Panc1 (cell line): ENCODE data around the gene CASP12. TPM values are rescaled to one million over a fixed set of nuclear protein-coding genes. Genes with fewer than 3 reads are reported as not detected.

ENCODE experiments used
- ATAC-seq: fragments of 200-7000 bp; cut with Tn5 transposase; 2 replicates; pipeline ENCODE4 v1.9.1; 2020; ENCODE audit warnings: mild to moderate bottlenecking, moderate library complexity
- BruUV-seq: library from RNA; stranded (reverse); fragments of 400-500 nt; replicated peaks from 2 replicates; lab custom pipeline; 2021; lab: Mats Ljungman, UMichigan
- CTCF ChIA-PET: fragments of 300-600 bp; sonication (Branson Sonifier 250); formaldehyde crosslinking; loops from one replicate; lab custom pipeline; 2022; ENCODE audit warnings: antibody characterized with exemption; lab: Charles Lee
- POLR2A ChIA-PET: fragments of 300-600 bp; sonication (Branson Sonifier 250); formaldehyde crosslinking; loops from one replicate; lab custom pipeline; 2022; ENCODE audit warnings: antibody characterized with exemption; lab: Charles Lee
- DNase-seq: peaks from one replicate; pipeline ENCODE4 v3.0.0-alpha.2; 2010; ENCODE audit warnings: low read depth, low spot score
- H3K27ac ChIP-seq: 2 replicates; pipeline ENCODE4 v1.5.1; 2011; ENCODE audit warnings: mild to moderate bottlenecking, low read length, inconsistent platforms
- H3K27me3 ChIP-seq: fragments of 200-500 bp; sonication (Bioruptor generic); 2 replicates; pipeline ENCODE4 v1.6.0; 2014; ENCODE audit warnings: low read length, inconsistent platforms; ENCODE audit not compliant: control insufficient read depth, insufficient read depth
- H3K36me3 ChIP-seq: fragments of 200-500 bp; sonication (Bioruptor generic); 2 replicates; pipeline ENCODE4 v1.5.1; 2014; ENCODE audit warnings: inconsistent platforms, mild to moderate bottlenecking, low read length, moderate library complexity; ENCODE audit not compliant: control insufficient read depth, insufficient read depth
- H3K4me1 ChIP-seq: 2 replicates; pipeline ENCODE4 v1.5.1; 2011; ENCODE audit warnings: inconsistent platforms, mild to moderate bottlenecking, low read length, moderate library complexity; ENCODE audit not compliant: control insufficient read depth, insufficient read depth
- H3K4me3 ChIP-seq, 2 experiments: 2 replicates each; pipeline ENCODE4 v1.5.1; 2011 to 2012; ENCODE audit warnings: low read depth in 2 of 2, low read length in 2 of 2, mild to moderate bottlenecking in 2 of 2, inconsistent platforms in 1 of 2, moderate library complexity in 1 of 2
- H3K9me3 ChIP-seq: fragments of 200-500 bp; sonication (Bioruptor generic); 2 replicates; pipeline ENCODE4 v1.5.1; 2014; ENCODE audit warnings: low read depth, mild to moderate bottlenecking, inconsistent platforms, low read length, moderate library complexity; ENCODE audit not compliant: control insufficient read depth, insufficient read depth
- POLR2AphosphoS5 ChIP-seq: IDR thresholded peaks from 2 replicates; pipeline ENCODE4 v1.6.1; 2012; ENCODE audit warnings: mild to moderate bottlenecking, low read depth, low read length, moderate library complexity
- SIN3A ChIP-seq: IDR thresholded peaks from 2 replicates; pipeline ENCODE4 v1.6.1; 2012; ENCODE audit warnings: low read depth, mild to moderate bottlenecking, low read length, moderate library complexity, borderline replicate concordance; ENCODE audit not compliant: insufficient read depth
- TCF7L2 ChIP-seq: IDR thresholded peaks from 2 replicates; pipeline ENCODE4 v1.6.1; 2011; ENCODE audit warnings: mild to moderate bottlenecking, low read depth, low read length, inconsistent platforms
- in situ Hi-C: cut with HindIII; loops from 2 replicates; pipeline ENCODE4 v1.10.0; 2016; ENCODE audit warnings: low sequenced_read_pairs, low pct_unique_long_range_greater_than_20kb
- intact Hi-C: fragments of 100-400 bp; cut with micrococcal nuclease; formaldehyde crosslinking; loops from one replicate; pipeline ENCODE4 v1.10.0; 2022; ENCODE audit not compliant: unreplicated experiment
- total RNA-seq: library from RNA; stranded (reverse); gene quantifications from one replicate; pipeline ENCODE4 v1.2.1, GENCODE V29; 2021; ENCODE audit not compliant: unreplicated experiment
- TF ChIP-seq, protein P1 (sequence below): fragments of 450-650 bp; IDR thresholded peaks from 2 replicates; pipeline ENCODE4 v1.5.1; 2017; ENCODE audit warnings: mild to moderate bottlenecking
- TF ChIP-seq, protein P2 (sequence below), 2 experiments: IDR thresholded peaks; 2 replicates each; pipeline ENCODE4 v1.6.1; 2011 to 2012; ENCODE audit warnings: low read depth in 2 of 2, control low read depth in 1 of 2, low read length in 1 of 2, mild to moderate bottlenecking in 1 of 2, moderate library complexity in 1 of 2; ENCODE audit not compliant: insufficient read depth in 1 of 2

Gene CASP12
- total RNA-seq, 1 experiment from 2014 or later, result not detected

DNA sequence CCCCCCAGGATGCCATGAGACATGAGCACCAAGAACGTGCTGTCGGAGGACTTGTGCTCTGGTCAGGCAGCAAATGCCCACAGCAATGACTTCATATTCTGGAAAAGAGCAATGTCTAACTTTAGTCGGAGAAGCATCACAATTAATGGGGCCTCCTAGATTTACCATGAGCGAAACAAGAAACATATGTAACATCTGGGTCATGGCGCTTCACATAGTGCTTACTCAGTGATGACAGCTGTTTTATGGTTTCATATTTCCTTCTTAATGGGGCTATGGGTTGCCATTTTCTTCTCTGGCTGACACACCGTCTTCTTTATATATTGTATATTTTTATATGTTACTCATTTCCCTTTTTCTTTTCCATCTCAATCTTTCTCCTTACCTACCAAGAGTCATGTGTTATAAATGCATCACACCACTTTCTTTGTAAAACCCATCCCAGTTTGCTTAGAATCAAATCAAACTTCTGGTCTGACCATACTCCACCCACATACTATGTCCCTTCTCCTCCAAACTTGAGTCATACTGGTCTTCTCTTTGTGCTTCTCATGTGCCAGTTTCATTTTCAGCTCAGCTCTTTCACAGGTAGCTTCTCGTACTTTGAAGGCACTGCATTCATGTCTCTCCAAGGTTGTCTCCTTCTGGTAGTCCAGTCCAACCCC is 9.4 kb upstream of the CASP12 start:
- Histone ChIP-seq H3K27me3 (no peaks in the 10 kb centered on the region), H3K4me1 (no peaks in the 10 kb centered on the region), H3K36me3 (no peaks in the 10 kb centered on the region), H3K9me3 (no peaks in the 10 kb centered on the region), H3K4me3 (no peak overlapping the region), H3K27ac (no peak overlapping the region)
- ATAC-seq (no peak), DNase-seq (no peak)
- in situ Hi-C loops, result no loop called here
- no TSS peak for BruUV-seq
- CTCF ChIA-PET, result no interaction called here
- POLR2A ChIA-PET, result interaction anchor here (0.7 kb wide), 1 partner anchor 139 kb away, joined by 3 read pairs; no protein-coding TSS in a partner anchor
- intact Hi-C loops, result no loop called here
- TF ChIP-seq, protein P1, sequence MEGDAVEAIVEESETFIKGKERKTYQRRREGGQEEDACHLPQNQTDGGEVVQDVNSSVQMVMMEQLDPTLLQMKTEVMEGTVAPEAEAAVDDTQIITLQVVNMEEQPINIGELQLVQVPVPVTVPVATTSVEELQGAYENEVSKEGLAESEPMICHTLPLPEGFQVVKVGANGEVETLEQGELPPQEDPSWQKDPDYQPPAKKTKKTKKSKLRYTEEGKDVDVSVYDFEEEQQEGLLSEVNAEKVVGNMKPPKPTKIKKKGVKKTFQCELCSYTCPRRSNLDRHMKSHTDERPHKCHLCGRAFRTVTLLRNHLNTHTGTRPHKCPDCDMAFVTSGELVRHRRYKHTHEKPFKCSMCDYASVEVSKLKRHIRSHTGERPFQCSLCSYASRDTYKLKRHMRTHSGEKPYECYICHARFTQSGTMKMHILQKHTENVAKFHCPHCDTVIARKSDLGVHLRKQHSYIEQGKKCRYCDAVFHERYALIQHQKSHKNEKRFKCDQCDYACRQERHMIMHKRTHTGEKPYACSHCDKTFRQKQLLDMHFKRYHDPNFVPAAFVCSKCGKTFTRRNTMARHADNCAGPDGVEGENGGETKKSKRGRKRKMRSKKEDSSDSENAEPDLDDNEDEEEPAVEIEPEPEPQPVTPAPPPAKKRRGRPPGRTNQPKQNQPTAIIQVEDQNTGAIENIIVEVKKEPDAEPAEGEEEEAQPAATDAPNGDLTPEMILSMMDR, result no peak
- TF ChIP-seq TCF7L2 (no peak), SIN3A (no peak), POLR2AphosphoS5 (no peak)
- TF ChIP-seq, protein P2, sequence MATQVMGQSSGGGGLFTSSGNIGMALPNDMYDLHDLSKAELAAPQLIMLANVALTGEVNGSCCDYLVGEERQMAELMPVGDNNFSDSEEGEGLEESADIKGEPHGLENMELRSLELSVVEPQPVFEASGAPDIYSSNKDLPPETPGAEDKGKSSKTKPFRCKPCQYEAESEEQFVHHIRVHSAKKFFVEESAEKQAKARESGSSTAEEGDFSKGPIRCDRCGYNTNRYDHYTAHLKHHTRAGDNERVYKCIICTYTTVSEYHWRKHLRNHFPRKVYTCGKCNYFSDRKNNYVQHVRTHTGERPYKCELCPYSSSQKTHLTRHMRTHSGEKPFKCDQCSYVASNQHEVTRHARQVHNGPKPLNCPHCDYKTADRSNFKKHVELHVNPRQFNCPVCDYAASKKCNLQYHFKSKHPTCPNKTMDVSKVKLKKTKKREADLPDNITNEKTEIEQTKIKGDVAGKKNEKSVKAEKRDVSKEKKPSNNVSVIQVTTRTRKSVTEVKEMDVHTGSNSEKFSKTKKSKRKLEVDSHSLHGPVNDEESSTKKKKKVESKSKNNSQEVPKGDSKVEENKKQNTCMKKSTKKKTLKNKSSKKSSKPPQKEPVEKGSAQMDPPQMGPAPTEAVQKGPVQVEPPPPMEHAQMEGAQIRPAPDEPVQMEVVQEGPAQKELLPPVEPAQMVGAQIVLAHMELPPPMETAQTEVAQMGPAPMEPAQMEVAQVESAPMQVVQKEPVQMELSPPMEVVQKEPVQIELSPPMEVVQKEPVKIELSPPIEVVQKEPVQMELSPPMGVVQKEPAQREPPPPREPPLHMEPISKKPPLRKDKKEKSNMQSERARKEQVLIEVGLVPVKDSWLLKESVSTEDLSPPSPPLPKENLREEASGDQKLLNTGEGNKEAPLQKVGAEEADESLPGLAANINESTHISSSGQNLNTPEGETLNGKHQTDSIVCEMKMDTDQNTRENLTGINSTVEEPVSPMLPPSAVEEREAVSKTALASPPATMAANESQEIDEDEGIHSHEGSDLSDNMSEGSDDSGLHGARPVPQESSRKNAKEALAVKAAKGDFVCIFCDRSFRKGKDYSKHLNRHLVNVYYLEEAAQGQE (IDR thresholded peaks at IDR 0.05; ENCODE audit: insufficient read depth in 1 of 2, low read depth in 2 of 2, low read length in 1 of 2), result no peak

DNA sequence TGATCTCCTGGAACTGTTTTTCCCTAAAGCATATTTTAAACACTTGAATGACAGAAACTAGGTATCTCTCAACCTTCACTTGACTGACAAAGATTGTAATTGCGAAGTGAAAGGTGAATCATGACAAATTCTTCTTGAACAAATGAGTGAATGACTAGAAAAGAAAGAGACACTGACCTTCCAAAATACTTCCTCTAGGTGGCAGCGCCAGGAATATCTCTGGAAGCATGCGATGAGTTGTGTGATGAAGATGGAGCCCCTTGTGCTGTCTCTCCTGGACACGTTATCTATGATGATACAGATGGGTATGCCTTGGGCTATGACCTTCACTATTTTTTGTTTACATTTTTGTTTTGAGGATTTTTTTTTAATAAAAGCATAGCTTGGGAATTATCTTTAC is 7.0 kb upstream of the CASP12 start:
- DNase-seq (no peak), ATAC-seq (no peak)
- POLR2A ChIA-PET, result no interaction called here
- H3K27me3 ChIP-seq, result no peaks in the 10 kb centered on the region
- CTCF ChIA-PET, result no interaction called here
- no peak overlapping the region for H3K27ac ChIP-seq
- H3K36me3 ChIP-seq, result no peaks in the 10 kb centered on the region
- in situ Hi-C loops, result no loop called here
- no peak overlapping the region for H3K4me3 ChIP-seq
- TF ChIP-seq, protein P2 (IDR thresholded peaks at IDR 0.05; ENCODE audit: insufficient read depth in 1 of 2, low read depth in 2 of 2, low read length in 1 of 2), result no peak
- TF ChIP-seq TCF7L2, result no peak
- TF ChIP-seq, protein P1, result peak; percentile 47
- H3K9me3 ChIP-seq, result no peaks in the 10 kb centered on the region
- intact Hi-C loops, result no loop called here
- BruUV-seq, result no TSS peak
- no peaks in the 10 kb centered on the region for H3K4me1 ChIP-seq
